MM.1S (cell line): ENCODE results near the gene CCDC9.
"Not testable (repeated sequence)": the region's sequence is repeated elsewhere in the genome, so short reads cannot be mapped to it uniquely, and the experiment has no call there.

ENCODE experiments used
- DNase-seq: peaks from one replicate; pipeline ENCODE4 v3.0.0-alpha.2; 2015
- H2AFZ ChIP-seq: fragments of 300-600 bp; sonication (generic); 2 replicates; pipeline ENCODE4 v1.6.0; 2016; ENCODE audit warnings: antibody characterized with exemption, low read length
- H3F3A ChIP-seq: fragments of 300-600 bp; sonication (generic); 2 replicates; pipeline ENCODE4 v1.6.1; 2016; ENCODE audit warnings: mild to moderate bottlenecking, antibody characterized with exemption, low read length, moderate library complexity, mixed read lengths; ENCODE audit not compliant: insufficient read depth
- H3K27ac ChIP-seq: fragments of 300-600 bp; sonication (generic); 2 replicates; pipeline ENCODE4 v1.5.1; 2016; ENCODE audit warnings: mild to moderate bottlenecking, low read length
- H3K27me3 ChIP-seq: fragments of 300-600 bp; sonication (generic); replicated peaks from 2 replicates; pipeline ENCODE4 v1.6.0; 2016; ENCODE audit warnings: low read length; ENCODE audit not compliant: insufficient read depth
- H3K36me3 ChIP-seq: fragments of 300-600 bp; sonication (generic); replicated peaks from 2 replicates; pipeline ENCODE4 v1.6.1; 2016; ENCODE audit warnings: mild to moderate bottlenecking, low read length, mixed read lengths; ENCODE audit not compliant: insufficient read depth
- H3K4me1 ChIP-seq: fragments of 300-600 bp; sonication (generic); 2 replicates; pipeline ENCODE4 v1.6.1; 2016; ENCODE audit warnings: low read length, mixed read lengths
- H3K4me2 ChIP-seq: fragments of 300-600 bp; sonication (generic); 2 replicates; pipeline ENCODE4 v1.6.0; 2016; ENCODE audit warnings: low read depth, low read length
- H3K4me3 ChIP-seq: fragments of 300-600 bp; sonication (generic); 2 replicates; pipeline ENCODE4 v1.5.1; 2016; ENCODE audit warnings: low read length, mixed read lengths
- H3K79me2 ChIP-seq: fragments of 300-600 bp; sonication (generic); 2 replicates; pipeline ENCODE4 v1.6.1; 2016; ENCODE audit warnings: mixed run types, low read length, mixed read lengths
- H3K9ac ChIP-seq: fragments of 300-600 bp; sonication (generic); 2 replicates; pipeline ENCODE4 v1.6.1; 2016; ENCODE audit warnings: low read length, mixed read lengths
- H3K9me2 ChIP-seq: fragments of 300-600 bp; sonication (generic); replicated peaks from 2 replicates; pipeline ENCODE4 v1.6.1; 2016; ENCODE audit warnings: mild to moderate bottlenecking, low read length, mixed read lengths; ENCODE audit not compliant: insufficient read depth
- H3K9me3 ChIP-seq: fragments of 300-600 bp; sonication (generic); replicated peaks from 2 replicates; pipeline ENCODE4 v1.6.1; 2016; ENCODE audit warnings: mild to moderate bottlenecking, low read length, mixed read lengths; ENCODE audit not compliant: insufficient read depth
- H4K20me1 ChIP-seq: fragments of 300-600 bp; sonication (generic); 2 replicates; pipeline ENCODE4 v1.6.1; 2016; ENCODE audit warnings: mild to moderate bottlenecking, low read length, moderate library complexity, mixed read lengths; ENCODE audit not compliant: insufficient read depth
- EZH2 ChIP-seq: fragments of 300-600 bp; sonication (generic); optimal IDR thresholded peaks from 2 replicates; pipeline ENCODE3; 2017; ENCODE audit warnings: low read depth, mild to moderate bottlenecking, antibody characterized with exemption, low read length, mixed read lengths
- EZH2phosphoT487 ChIP-seq: fragments of 300-600 bp; sonication (generic); IDR thresholded peaks from 2 replicates; pipeline ENCODE4 v1.6.1; 2018; ENCODE audit warnings: antibody characterized with exemption, low read length
- TF ChIP-seq, protein P1 (sequence below): fragments of 300-600 bp; sonication (generic); IDR thresholded peaks from 2 replicates; pipeline ENCODE4 v1.5.1; 2016; ENCODE audit warnings: antibody characterized with exemption, low read length, mixed read lengths

CCDC9 gene

DNA sequence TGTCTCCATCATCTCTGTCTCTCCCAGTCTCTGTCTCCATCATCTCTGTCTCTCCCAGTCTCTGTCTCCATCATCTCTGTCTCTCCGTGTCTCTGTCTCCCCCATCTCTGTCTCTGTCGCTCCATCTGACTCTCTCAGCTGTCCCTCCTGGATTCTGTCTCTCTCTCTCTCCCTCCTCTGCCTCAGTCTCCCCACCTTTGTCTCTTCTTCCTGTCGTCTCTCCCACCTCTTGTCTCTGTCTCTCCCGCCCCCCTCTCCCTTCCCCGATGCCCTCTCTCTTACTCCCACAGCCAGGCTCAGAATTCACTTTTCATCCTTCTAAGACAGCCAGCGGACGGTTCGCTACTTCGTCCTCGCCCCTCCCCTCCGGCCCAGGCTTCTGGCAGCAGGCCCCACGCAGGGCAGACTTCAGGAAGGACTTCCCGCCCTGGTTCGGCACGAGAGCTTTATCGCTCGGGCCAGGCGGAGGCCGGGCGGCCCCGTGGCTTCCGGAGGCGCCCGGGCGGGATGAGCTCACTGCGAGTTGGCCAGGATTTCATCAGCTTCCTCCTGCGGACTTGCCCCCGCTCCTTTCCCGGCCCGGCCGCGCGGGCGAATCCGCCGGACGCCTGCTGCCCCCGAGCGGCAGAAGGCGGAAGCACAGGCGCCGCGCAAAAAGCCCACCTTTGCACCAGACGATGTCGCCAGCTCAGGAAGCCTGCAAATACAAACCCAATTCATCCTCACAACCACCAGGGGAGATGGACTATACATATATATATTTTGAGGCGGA lies 12.4 kb upstream of the CCDC9 start:
- no peaks in the 10 kb centered on the region for H3K9me2 ChIP-seq
- peak overlapping the region; percentile 68 for H2AFZ ChIP-seq
- H3K27me3 ChIP-seq, result no peaks in the 10 kb centered on the region
- H3K36me3 ChIP-seq, result no peaks in the 10 kb centered on the region
- no peaks in the 10 kb centered on the region for H4K20me1 ChIP-seq
- H3K4me3 ChIP-seq, result peak overlapping the region; percentile 65
- DNase-seq, result peak; percentile 92
- no peaks in the 10 kb centered on the region for H3K9me3 ChIP-seq
- peaks cover 20% of the 10 kb centered on the region for H3F3A ChIP-seq
- H3K79me2 ChIP-seq, result no peaks in the 10 kb centered on the region
- peak overlapping the region; percentile 91 for H3K4me2 ChIP-seq
- H3K27ac ChIP-seq, result peak overlapping the region; percentile 72
- H3K4me1 ChIP-seq, result peaks cover 35% of the 10 kb centered on the region
- TF ChIP-seq EZH2phosphoT487 (no peak), EZH2 (no peak)
- TF ChIP-seq, protein P1, sequence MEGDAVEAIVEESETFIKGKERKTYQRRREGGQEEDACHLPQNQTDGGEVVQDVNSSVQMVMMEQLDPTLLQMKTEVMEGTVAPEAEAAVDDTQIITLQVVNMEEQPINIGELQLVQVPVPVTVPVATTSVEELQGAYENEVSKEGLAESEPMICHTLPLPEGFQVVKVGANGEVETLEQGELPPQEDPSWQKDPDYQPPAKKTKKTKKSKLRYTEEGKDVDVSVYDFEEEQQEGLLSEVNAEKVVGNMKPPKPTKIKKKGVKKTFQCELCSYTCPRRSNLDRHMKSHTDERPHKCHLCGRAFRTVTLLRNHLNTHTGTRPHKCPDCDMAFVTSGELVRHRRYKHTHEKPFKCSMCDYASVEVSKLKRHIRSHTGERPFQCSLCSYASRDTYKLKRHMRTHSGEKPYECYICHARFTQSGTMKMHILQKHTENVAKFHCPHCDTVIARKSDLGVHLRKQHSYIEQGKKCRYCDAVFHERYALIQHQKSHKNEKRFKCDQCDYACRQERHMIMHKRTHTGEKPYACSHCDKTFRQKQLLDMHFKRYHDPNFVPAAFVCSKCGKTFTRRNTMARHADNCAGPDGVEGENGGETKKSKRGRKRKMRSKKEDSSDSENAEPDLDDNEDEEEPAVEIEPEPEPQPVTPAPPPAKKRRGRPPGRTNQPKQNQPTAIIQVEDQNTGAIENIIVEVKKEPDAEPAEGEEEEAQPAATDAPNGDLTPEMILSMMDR, result peak; percentile 89
- peak overlapping the region; percentile 84 for H3K9ac ChIP-seq

DNA sequence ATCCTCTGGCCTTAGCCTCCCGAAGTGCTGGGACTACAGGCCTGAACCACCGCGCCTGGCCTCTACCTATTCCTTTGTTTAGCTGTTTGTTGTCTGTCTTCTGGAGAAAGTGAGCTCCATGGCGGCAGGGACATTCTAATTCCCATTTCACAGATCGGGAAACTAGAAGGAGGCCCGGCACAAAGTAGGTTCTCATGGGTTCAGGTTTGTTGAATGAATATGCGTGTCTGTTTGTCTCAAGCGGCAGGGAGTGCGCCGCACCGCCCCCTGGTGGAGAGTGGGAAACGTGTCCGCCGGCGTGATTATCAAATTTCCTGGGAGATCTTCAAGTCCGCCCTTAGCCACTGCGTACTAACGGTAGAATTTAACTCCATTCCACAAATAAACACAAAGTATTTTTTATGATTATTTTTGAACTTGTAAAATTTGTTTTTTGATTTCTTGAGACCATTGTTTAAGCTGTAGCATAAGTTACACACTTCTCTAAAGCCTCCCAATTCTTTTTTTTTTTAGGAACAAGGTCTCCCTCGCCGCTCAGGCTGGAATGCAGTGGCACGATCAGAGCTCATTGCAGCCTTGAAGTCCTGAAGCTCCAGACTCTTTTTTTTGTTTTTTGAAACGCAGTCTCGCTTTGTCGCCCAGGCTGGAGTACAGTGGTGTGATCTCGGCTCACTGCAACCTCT lies 8.9 kb upstream of the CCDC9 start:
- TF ChIP-seq, protein P1, result peak; percentile 94
- no peak for TF ChIP-seq EZH2phosphoT487
- Histone ChIP-seq H3K79me2 (no peaks in the 10 kb centered on the region), H3K27ac (no peak overlapping the region), H3K27me3 (no peaks in the 10 kb centered on the region), H3K4me1 (peaks cover 10% of the 10 kb centered on the region), H3K9me2 (no peaks in the 10 kb centered on the region), H3K36me3 (no peaks in the 10 kb centered on the region), H3K4me3 (no peak overlapping the region), H3F3A (peaks cover 8% of the 10 kb centered on the region), H3K4me2 (no peak overlapping the region), H4K20me1 (no peaks in the 10 kb centered on the region), H3K9me3 (no peaks in the 10 kb centered on the region), H3K9ac (no peak overlapping the region), H2AFZ (no peak overlapping the region)
- DNase-seq, result peak; percentile 66

DNA sequence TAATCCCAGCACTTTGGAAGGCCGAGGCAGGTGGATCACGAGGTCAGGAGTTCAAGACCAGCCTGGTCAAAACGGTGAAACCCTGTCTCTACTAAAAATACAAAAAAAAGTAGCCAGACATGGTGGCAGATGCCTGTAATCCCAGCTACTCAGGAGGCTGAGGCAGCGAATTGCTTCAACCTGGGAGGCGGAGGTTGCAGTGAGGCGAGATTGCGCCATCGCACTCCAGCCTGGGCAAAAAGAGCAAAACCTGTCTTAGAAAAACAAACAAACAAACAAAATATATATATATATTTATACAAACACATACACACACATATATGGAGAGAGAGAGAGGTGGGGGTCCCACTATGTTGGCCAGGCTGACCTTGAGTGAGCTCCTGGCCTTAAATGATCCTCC lies 3.3 kb upstream of the CCDC9 start:
- H3K9ac ChIP-seq, H3K9me3 ChIP-seq, H3K27ac ChIP-seq, H3F3A ChIP-seq, H3K79me2 ChIP-seq, H3K4me1 ChIP-seq, H3K27me3 ChIP-seq, H2AFZ ChIP-seq, DNase-seq, H3K4me3 ChIP-seq, H3K36me3 ChIP-seq, H3K9me2 ChIP-seq, H4K20me1 ChIP-seq, H3K4me2 ChIP-seq: not testable (repeated sequence)

DNA sequence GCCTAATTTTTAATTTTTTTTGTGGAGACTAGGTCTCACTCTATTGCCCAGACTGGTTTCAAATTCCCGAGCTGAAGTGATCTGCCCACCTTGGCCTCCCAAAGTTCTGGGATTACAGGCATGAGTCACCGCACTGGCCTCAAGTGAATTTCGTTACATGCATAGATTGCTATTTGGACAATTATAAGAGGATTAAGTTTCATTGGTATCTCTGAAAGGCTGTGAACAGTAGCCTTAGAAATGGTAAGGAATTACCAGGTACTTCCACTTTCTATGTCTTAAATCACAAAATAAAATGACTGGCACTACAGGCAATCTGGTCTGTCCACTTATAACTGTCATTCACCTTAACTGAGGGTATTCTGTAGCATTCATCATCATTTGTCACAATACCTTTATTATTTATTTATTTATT lies 2.9 kb upstream of the CCDC9 start:
- no peak overlapping the region for H2AFZ ChIP-seq
- TF ChIP-seq EZH2phosphoT487 (no peak), EZH2 (no peak)
- TF ChIP-seq, protein P1, result no peak

More for the DNA sequence above, 2.9 kb upstream of the CCDC9 start:
- Histone ChIP-seq H3K27me3 (no peaks in the 10 kb centered on the region), H4K20me1 (no peaks in the 10 kb centered on the region), H3K9me3 (no peaks in the 10 kb centered on the region), H3K4me2 (no peak overlapping the region), H3K27ac (no peak overlapping the region), H3K9me2 (no peaks in the 10 kb centered on the region), H3K36me3 (no peaks in the 10 kb centered on the region), H3K9ac (no peak overlapping the region), H3F3A (peaks cover 7% of the 10 kb centered on the region; the same call in 1 of the 2 replicates), H3K4me1 (peaks cover 11% of the 10 kb centered on the region), H3K4me3 (no peak overlapping the region), H3K79me2 (peaks cover 11% of the 10 kb centered on the region)
- DNase-seq, result no peak
